HL-60 (cell line): ENCODE data around the gene KIF25.

ENCODE experiments used
- POLR2AphosphoS5 ChIP-seq: IDR thresholded peaks from 2 replicates; pipeline ENCODE4 v1.6.1; 2012; ENCODE audit warnings: low read depth
- TF ChIP-seq, protein P1 (sequence below): IDR thresholded peaks from one replicate; pipeline ENCODE4 v1.5.1; 2011; ENCODE audit warnings: low read length, control low read depth, inconsistent platforms; ENCODE audit not compliant: insufficient read depth

DNA sequence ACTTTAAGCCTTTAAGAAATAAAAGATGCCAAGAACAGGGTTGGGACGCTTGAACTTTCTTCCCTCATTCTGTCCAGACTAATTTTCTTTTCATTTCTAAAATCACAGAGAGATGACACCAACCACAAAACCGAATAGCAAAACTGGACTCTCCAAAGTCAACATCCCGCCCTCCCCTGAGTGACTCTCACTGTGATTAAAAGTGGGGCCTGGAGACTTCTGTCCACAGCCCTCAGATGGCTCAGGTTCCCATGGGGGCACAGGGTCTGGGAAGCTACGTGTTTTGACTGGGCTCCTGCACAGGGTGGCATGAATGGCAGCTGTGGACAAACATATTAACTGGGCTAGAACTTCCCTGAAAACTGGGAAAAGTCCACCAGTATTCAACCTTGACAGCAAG lies 75.3 kb downstream of the KIF25 start:
- TF ChIP-seq, protein P1, sequence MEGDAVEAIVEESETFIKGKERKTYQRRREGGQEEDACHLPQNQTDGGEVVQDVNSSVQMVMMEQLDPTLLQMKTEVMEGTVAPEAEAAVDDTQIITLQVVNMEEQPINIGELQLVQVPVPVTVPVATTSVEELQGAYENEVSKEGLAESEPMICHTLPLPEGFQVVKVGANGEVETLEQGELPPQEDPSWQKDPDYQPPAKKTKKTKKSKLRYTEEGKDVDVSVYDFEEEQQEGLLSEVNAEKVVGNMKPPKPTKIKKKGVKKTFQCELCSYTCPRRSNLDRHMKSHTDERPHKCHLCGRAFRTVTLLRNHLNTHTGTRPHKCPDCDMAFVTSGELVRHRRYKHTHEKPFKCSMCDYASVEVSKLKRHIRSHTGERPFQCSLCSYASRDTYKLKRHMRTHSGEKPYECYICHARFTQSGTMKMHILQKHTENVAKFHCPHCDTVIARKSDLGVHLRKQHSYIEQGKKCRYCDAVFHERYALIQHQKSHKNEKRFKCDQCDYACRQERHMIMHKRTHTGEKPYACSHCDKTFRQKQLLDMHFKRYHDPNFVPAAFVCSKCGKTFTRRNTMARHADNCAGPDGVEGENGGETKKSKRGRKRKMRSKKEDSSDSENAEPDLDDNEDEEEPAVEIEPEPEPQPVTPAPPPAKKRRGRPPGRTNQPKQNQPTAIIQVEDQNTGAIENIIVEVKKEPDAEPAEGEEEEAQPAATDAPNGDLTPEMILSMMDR: no peak
- TF ChIP-seq POLR2AphosphoS5: no peak
